GM12878 (cell line): Measurements from ENCODE around the gene RNF31. TPM values are rescaled to one million over a fixed set of nuclear protein-coding genes. Genes with fewer than 3 reads are reported as not detected.
"Not testable (repeated sequence)": the region's sequence is repeated elsewhere in the genome, so short reads cannot be mapped to it uniquely, and the experiment has no call there.

Source experiments
- ATAC-seq: fragments of 200-7000 bp; cut with Tn5 transposase; 3 replicates; pipeline ENCODE4 v1.9.1; 2020; ENCODE audit warnings: mild to moderate bottlenecking, moderate library complexity
- BruUV-seq: library from RNA; stranded (reverse); fragments of 400-500 nt; replicated peaks from 2 replicates; lab custom pipeline; 2021; lab: Mats Ljungman, UMichigan
- CTCF ChIA-PET: fragments of 300-600 bp; sonication (Branson Sonifier 250); formaldehyde crosslinking; extraction: SDS; loops from one replicate; lab custom pipeline; 2021; ENCODE audit warnings: inconsistent platforms; lab: Yijun Ruan, JAX
- POLR2A ChIA-PET: fragments of 350-600 bp; formaldehyde crosslinking; extraction: SDS; loops from one replicate; lab custom pipeline; 2021; ENCODE audit warnings: inconsistent platforms; lab: Charles Lee
- RAD21 ChIA-PET: fragments of 300-600 bp; sonication (Branson Sonifier 250); formaldehyde crosslinking; loops from one replicate; lab custom pipeline; 2023; ENCODE audit warnings: antibody characterized with exemption; ENCODE audit not compliant: unreplicated experiment; lab: Charles Lee
- SMC1A ChIA-PET: fragments of 300-600 bp; sonication (Branson Sonifier 250); formaldehyde crosslinking; loops from one replicate; lab custom pipeline; 2023; ENCODE audit not compliant: unreplicated experiment, uncharacterized antibody; lab: Charles Lee
- DNase-seq: peaks from one replicate; pipeline ENCODE4 v3.0.0-alpha.2; 2011; ENCODE audit warnings: low read depth, low spot score
- FAIRE-seq: peaks from 3 replicates; lab custom pipeline; 2011; peaks lifted over from hg19 to GRCh38; lab: Jason Lieb, UNC
- H2AFZ ChIP-seq: 2 replicates; pipeline ENCODE4 v1.6.0; 2011; ENCODE audit warnings: low read depth, low read length, control low read depth; ENCODE audit not compliant: control insufficient read depth
- H3K27ac ChIP-seq: 2 replicates; pipeline ENCODE4 v1.5.1; 2011; ENCODE audit warnings: control low read depth; ENCODE audit not compliant: control insufficient read depth, insufficient read depth
- H3K27me3 ChIP-seq, 2 experiments: replicated peaks in 1 of 2; 2 replicates each; pipeline versions ENCODE4 v1.6.0 to v1.6.1; 2011; ENCODE audit warnings: low read length in 1 of 2; ENCODE audit not compliant: control insufficient read depth in 2 of 2, insufficient read depth in 2 of 2
- H3K36me3 ChIP-seq, 2 experiments: 2 replicates each; pipeline ENCODE4 v1.5.1; 2011; ENCODE audit warnings: low read length in 1 of 2; ENCODE audit not compliant: control insufficient read depth in 2 of 2, insufficient read depth in 2 of 2
- H3K4me1 ChIP-seq: 2 replicates; pipeline ENCODE4 v1.6.1; 2011; ENCODE audit warnings: mild to moderate bottlenecking, low read length, moderate library complexity, mixed read lengths; ENCODE audit not compliant: control insufficient read depth, insufficient read depth
- H3K4me2 ChIP-seq: 2 replicates; pipeline ENCODE4 v1.6.0; 2011; ENCODE audit warnings: control low read depth; ENCODE audit not compliant: control insufficient read depth, insufficient read depth
- H3K4me3 ChIP-seq: fragments of 200-600 bp; sonication (generic); 2 replicates; pipeline ENCODE4 v1.5.1; 2016
- H3K79me2 ChIP-seq: 2 replicates; pipeline ENCODE4 v1.6.0; 2011; ENCODE audit warnings: low read length; ENCODE audit not compliant: control insufficient read depth, insufficient read depth
- H3K9ac ChIP-seq: 2 replicates; pipeline ENCODE4 v1.8.0; 2011; ENCODE audit warnings: low read length, control low read depth, mixed read lengths; ENCODE audit not compliant: control insufficient read depth, insufficient read depth
- H3K9me3 ChIP-seq: replicated peaks from 3 replicates; pipeline ENCODE4 v1.5.1; 2011; ENCODE audit warnings: mild to moderate bottlenecking, low read length; ENCODE audit not compliant: control insufficient read depth, insufficient read depth
- H4K20me1 ChIP-seq: 2 replicates; pipeline ENCODE4 v1.6.0; 2011; ENCODE audit not compliant: control insufficient read depth, insufficient read depth
- ASH2L ChIP-seq: fragments of 300-600, 200-600 bp; sonication (generic); IDR thresholded peaks from 2 replicates; pipeline ENCODE4 v1.6.1; 2017; ENCODE audit warnings: low read depth, mild to moderate bottlenecking, borderline replicate concordance
- CREB1 ChIP-seq: IDR thresholded peaks from 2 replicates; pipeline ENCODE4 v1.6.1; 2012; ENCODE audit warnings: low read depth, mild to moderate bottlenecking, inconsistent platforms
- DPF2 ChIP-seq: fragments of 450-650 bp; IDR thresholded peaks from 2 replicates; pipeline ENCODE4 v1.6.1; 2017; ENCODE audit warnings: mild to moderate bottlenecking
- EZH2 ChIP-seq: IDR thresholded peaks from 2 replicates; pipeline ENCODE4 v1.6.1; 2012; ENCODE audit warnings: low read depth, mild to moderate bottlenecking, control low read depth, inconsistent platforms, low read length, borderline replicate concordance; ENCODE audit not compliant: control insufficient read depth
- NKRF ChIP-seq: fragments of 450-650 bp; conservative IDR thresholded peaks from 2 replicates; pipeline ENCODE4 v1.6.1; 2017; ENCODE audit warnings: mild to moderate bottlenecking, moderate library complexity
- POLR2AphosphoS5 ChIP-seq: IDR thresholded peaks from 2 replicates; pipeline ENCODE4 v1.6.1; 2011; ENCODE audit warnings: mild to moderate bottlenecking, low read length, inconsistent platforms
- POU2F2 ChIP-seq: IDR thresholded peaks from 3 replicates; pipeline ENCODE4 v1.6.1; 2011; ENCODE audit warnings: low read depth, mild to moderate bottlenecking, low read length, borderline replicate concordance
- REST ChIP-seq: IDR thresholded peaks from 2 replicates; pipeline ENCODE4 v1.6.1; 2012; ENCODE audit warnings: mild to moderate bottlenecking, low read depth, low read length
- SKIL ChIP-seq: fragments of 450-650 bp; IDR thresholded peaks from 2 replicates; pipeline ENCODE4 v1.6.1; 2017; ENCODE audit warnings: mild to moderate bottlenecking, low read depth, inconsistent platforms; ENCODE audit not compliant: poor library complexity, severe bottlenecking
- SMC3 ChIP-seq: IDR thresholded peaks from 2 replicates; pipeline ENCODE4 v1.6.1; 2011; ENCODE audit warnings: low read length, improper control_type of control experiment, borderline replicate concordance
- ZNF274 ChIP-seq: IDR thresholded peaks from one replicate; pipeline ENCODE4 v1.8.0; 2011; ENCODE audit not compliant: insufficient read length, insufficient read depth
- WGBS: methylation state at CpG from one replicate; pipeline ENCODE4 v1.1.6; 2016; ENCODE audit warnings: low lambda C conversion rate; ENCODE audit not compliant: insufficient replicate concordance, insufficient coverage; ENCODE audit errors: missing lambda C conversion rate; 5-methylcytosine and 5-hydroxymethylcytosine counted together
- in situ Hi-C: fragments of 300-500 bp; cut with MboI; formaldehyde crosslinking; loops from 9 replicates; pipeline ENCODE4 v1.14.3; 2018; ENCODE audit warnings: mixed read lengths
- intact Hi-C: fragments of 100-400 bp; cut with micrococcal nuclease; formaldehyde crosslinking; loops from one replicate; pipeline ENCODE4 v1.14.2; 2022; ENCODE audit not compliant: unreplicated experiment
- polyA plus RNA-seq, 11 experiments: library from polyadenylated mRNA; depleted of rRNA in 4 of 11; unstranded in 6 of 11; stranded (reverse) in 5 of 11; fragments of >200 nt; fragmentation: Nextera tagmentation in 4 of 11; fragmentation: Illumina TruSeq in 1 of 11; extraction: Ambion mirVana in 4 of 11; extraction: Trizol in 1 of 11; gene quantifications; 1 replicate in 1 of 11; 2 replicates in 10 of 11; pipeline versions ENCODE4 v1.2.1 to v1.2.3, GENCODE V29; 2011 to 2016; ENCODE audit warnings: inconsistent platforms in 2 of 11, missing spikeins in 2 of 11, low read depth in 1 of 11
- total RNA-seq, 4 experiments: library from RNA; depleted of rRNA in 3 of 4; stranded (reverse); fragments of >200 nt in 3 of 4; fragmentation: Illumina TruSeq in 1 of 4; extraction: Trizol in 1 of 4; gene quantifications; 2 replicates each; pipeline versions ENCODE4 v1.2.1 to v1.2.3, GENCODE V29; 2013 to 2021
- TF ChIP-seq, protein P1 (sequence below): IDR thresholded peaks from 2 replicates; pipeline ENCODE4 v1.6.1; 2011; ENCODE audit warnings: borderline replicate concordance, low read depth, mild to moderate bottlenecking, moderate library complexity, mixed read lengths, low read length; ENCODE audit not compliant: insufficient read depth; ENCODE audit errors: extremely low read length

Gene RNF31
- total and polyA plus RNA-seq, 10 of the 15 experiments (the other 5 are each of a cell fraction or from before 2014, with no cell fraction given), result 8.5 to 92.7 (median 52.0) TPM

DNA sequence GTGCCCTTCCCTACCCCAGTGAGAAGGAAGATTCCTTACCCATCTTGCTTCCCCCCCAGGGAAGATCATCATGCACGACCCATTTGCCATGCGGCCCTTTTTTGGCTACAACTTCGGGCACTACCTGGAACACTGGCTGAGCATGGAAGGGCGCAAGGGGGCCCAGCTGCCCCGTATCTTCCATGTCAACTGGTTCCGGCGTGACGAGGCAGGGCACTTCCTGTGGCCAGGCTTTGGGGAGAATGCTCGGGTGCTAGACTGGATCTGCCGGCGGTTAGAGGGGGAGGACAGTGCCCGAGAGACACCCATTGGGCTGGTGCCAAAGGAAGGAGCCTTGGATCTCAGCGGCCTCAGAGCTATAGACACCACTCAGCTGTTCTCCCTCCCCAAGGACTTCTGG is 43.8 kb upstream of the RNF31 start (continued):
- TF ChIP-seq, protein P1, sequence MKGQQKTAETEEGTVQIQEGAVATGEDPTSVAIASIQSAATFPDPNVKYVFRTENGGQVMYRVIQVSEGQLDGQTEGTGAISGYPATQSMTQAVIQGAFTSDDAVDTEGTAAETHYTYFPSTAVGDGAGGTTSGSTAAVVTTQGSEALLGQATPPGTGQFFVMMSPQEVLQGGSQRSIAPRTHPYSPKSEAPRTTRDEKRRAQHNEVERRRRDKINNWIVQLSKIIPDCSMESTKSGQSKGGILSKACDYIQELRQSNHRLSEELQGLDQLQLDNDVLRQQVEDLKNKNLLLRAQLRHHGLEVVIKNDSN, result no peak
- TF ChIP-seq SMC3, result no peak
- no peak for TF ChIP-seq NKRF
- no peak for TF ChIP-seq DPF2
- TF ChIP-seq POLR2AphosphoS5, result no peak
- no peak for TF ChIP-seq ZNF274
- TF ChIP-seq CREB1, result no peak
- TF ChIP-seq SKIL, result no peak
- TF ChIP-seq POU2F2, result no peak
- TF ChIP-seq REST, result no peak
- TF ChIP-seq ASH2L, result no peak
- TF ChIP-seq EZH2, result no peak

DNA sequence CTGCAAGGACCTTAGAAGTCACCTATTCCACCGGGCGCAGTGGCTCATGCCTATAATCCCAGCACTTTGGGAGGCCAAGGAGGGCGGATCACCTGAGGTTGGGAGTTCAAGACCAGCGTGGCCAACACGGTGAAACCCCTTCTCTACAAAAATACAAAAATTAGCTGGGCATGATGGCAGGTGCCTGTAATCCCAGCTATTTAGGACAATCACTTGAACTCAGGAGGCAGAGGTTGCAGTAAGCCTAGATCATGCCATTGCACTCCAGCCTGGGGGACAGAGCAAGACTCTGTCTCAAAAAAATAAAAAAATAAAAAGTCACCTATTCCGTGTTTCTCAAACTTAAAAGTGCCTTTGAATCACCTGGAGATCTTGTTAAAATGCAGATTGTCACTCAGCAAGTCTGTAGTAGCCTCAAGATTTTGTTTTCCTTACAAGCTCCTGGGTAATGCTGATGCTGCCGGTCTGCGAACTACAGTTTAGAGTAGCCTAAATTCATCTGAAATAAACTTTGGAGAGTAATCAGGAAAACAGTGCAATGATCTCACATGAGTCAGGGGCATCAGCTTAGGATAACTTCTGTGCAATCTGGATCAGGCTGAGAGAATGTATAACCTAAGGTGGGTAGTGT is 41.6 kb upstream of the RNF31 start:
- H3K9me3 ChIP-seq, H3K4me3 ChIP-seq, ATAC-seq, H3K9ac ChIP-seq, H3K27ac ChIP-seq, H3K79me2 ChIP-seq, intact Hi-C loops, H3K4me2 ChIP-seq, FAIRE-seq, H3K36me3 ChIP-seq, H2AFZ ChIP-seq, H4K20me1 ChIP-seq, H3K27me3 ChIP-seq, DNase-seq, BruUV-seq, H3K4me1 ChIP-seq: not testable (repeated sequence)
- ChIA-PET SMC1A (interaction anchor here (1.2 to 9.6 kb wide), 5 partner anchors 9 to 55 kb away, joined by 3 to 195 read pairs (median 38); partner anchors contain the start of genes IRF9, NRL and PCK2), CTCF (interaction anchor here (1.5 to 11.3 kb wide), 6 partner anchors 12 to 193 kb away, joined by 3 to 294 read pairs (median 20); partner anchors contain the start of genes DHRS1, IRF9, NOP9 and PCK2), RAD21 (interaction anchor here (0.8 to 6.9 kb wide), 3 partner anchors 12 to 49 kb away, joined by 3 to 153 read pairs (median 136); partner anchors contain the start of gene PCK2), POLR2A (interaction anchor here (1.0 to 5.3 kb wide), 3 partner anchors 10 to 55 kb away, joined by 3 to 35 read pairs (median 3); partner anchors contain the start of gene IRF9)
- WGBS, result 93% methylated on average over 8 of the region's 8 CpGs
- in situ Hi-C loops, result loop anchor here (25.0 kb wide), 1 partner anchor 793 kb away; the partner anchor contains the start of genes BCL2L2, PABPN1 and PPP1R3E
